Upper lobe of left lung (tissue), 4 donors: Measurements from ENCODE around the gene METRN.

ENCODE experiments used
- POLR2AphosphoS5 ChIP-seq, 2 donors: sonication (generic); formaldehyde crosslinking; IDR thresholded peaks; one replicate each; pipeline ENCODE4 v1.5.1; 2017; ENCODE audit warnings: antibody characterized with exemption in 2 of 2
- TF ChIP-seq, protein P1 (sequence below), 6 experiments: fragments of 450-650 bp in 4 of 6; fragments of 200-600 bp in 2 of 6; sonication (generic) in 2 of 6; IDR thresholded peaks; one replicate each; pipeline ENCODE4 v1.5.1; 2016 to 2019; ENCODE audit warnings: antibody characterized with exemption in 6 of 6

DNA sequence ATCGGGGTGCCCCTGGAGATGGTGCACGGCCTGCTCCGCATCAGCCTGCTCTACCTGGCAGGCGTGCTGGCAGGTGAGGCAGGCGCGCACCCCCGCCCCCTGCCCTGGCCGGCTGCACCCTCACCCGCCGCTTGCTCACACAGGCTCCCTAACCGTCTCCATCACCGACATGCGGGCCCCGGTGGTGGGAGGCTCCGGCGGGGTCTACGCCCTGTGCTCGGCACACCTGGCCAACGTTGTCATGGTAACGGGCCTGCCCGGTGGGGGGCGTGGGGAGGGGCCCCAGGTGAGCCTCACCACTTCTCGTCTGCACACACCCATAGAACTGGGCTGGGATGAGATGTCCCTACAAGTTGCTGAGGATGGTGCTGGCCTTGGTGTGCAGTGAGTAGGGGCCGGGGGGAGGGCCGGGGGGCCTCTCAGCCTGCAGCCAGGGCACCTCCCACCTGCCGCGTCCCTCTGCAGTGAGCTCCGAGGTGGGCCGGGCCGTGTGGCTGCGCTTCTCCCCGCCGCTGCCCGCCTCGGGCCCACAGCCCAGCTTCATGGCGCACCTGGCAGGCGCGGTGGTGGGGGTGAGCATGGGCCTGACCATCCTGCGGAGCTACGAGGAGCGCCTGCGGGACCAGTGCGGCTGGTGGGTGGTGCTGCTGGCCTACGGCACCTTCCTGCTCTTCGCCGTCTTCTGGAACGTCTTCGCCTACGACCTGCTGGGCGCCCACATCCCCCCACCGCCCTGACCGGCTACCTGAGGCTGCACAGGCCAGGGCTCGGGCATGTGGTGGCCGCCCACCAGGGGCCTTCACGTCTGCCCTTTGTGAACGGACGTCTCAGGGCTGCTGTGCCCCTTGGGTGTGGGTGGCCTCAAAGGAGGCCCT is 37.4 kb upstream of the METRN start:
- TF ChIP-seq, protein P1, sequence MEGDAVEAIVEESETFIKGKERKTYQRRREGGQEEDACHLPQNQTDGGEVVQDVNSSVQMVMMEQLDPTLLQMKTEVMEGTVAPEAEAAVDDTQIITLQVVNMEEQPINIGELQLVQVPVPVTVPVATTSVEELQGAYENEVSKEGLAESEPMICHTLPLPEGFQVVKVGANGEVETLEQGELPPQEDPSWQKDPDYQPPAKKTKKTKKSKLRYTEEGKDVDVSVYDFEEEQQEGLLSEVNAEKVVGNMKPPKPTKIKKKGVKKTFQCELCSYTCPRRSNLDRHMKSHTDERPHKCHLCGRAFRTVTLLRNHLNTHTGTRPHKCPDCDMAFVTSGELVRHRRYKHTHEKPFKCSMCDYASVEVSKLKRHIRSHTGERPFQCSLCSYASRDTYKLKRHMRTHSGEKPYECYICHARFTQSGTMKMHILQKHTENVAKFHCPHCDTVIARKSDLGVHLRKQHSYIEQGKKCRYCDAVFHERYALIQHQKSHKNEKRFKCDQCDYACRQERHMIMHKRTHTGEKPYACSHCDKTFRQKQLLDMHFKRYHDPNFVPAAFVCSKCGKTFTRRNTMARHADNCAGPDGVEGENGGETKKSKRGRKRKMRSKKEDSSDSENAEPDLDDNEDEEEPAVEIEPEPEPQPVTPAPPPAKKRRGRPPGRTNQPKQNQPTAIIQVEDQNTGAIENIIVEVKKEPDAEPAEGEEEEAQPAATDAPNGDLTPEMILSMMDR (IDR thresholded peaks at IDR 0.05), result no peak
- no peak for TF ChIP-seq POLR2AphosphoS5 (IDR thresholded peaks at IDR 0.05)
